D721Med (cell line): Measurements from ENCODE around the gene HABP4.

Source experiments
- DNase-seq: peaks from one replicate; pipeline ENCODE4 v3.0.0; 2011; ENCODE audit warnings: low spot score; ENCODE audit not compliant: insufficient read length
- FAIRE-seq: peaks from 2 replicates; lab custom pipeline; 2011; peaks lifted over from hg19 to GRCh38; lab: Jason Lieb, UNC
- CTCF ChIP-seq: IDR thresholded peaks from 2 replicates; pipeline ENCODE4 v1.5.1; 2012; ENCODE audit warnings: mild to moderate bottlenecking, control low read depth; ENCODE audit not compliant: insufficient read depth; ENCODE audit errors: missing control alignments

Gene HABP4

GRCh38 chr9:96513622-96514021 is 63.7 kb downstream of the HABP4 start:
- DNase-seq (no peak), FAIRE-seq (no peak)
- TF ChIP-seq CTCF, result no peak

- DNase-seq (no peak), FAIRE-seq (no peak)
- TF ChIP-seq CTCF, result no peak
These were observed 64.3 kb downstream of the HABP4 start for GRCh38 chr9:96514108-96514799.

DNA sequence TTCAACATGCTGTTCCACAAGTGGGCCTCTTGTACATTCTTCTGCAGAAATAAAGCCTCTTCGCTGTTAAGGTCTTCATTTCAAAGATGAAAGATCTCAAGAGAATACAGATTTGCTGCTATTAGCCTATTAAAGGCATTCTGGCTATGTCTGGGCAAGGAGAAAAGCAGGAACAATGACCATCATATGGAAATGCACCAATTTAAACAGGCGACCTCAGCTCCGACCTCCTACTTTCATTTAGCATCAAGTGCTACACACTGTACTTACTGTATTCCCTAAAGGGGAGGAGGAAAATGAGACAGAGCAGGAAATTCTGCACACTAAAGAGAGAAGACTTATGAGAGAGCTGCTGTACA is 64.8 kb downstream of the HABP4 start:
- DNase-seq (no peak), FAIRE-seq (no peak)
- TF ChIP-seq CTCF, result no peak

GRCh38 chr9:96515621-96516470 is 65.9 kb downstream of the HABP4 start:
- no peak for TF ChIP-seq CTCF
- DNase-seq, result no peak
- no peak for FAIRE-seq

GRCh38 chr9:96519095-96519494 is 69.1 kb downstream of the HABP4 start:
- FAIRE-seq, result no peak
- no peak for TF ChIP-seq CTCF
- DNase-seq, result no peak

DNA sequence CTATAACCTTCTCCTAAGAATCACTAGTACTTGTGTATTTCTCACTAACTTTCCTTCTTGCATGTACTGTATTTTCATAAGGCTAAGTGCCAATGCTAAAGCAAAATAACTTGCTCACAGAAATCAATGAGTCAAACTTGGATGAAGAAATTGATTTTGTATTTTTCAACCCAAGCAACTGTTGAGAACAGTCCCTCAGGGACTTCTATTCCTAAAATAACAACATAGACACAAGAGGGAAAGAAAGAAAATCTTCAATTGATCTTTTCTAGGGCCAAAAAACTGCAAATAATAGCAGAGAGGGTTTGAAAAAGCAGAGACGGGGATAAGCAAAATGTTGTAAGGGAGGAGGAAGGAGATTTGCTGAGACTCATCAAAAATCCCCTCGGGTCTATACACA is 69.8 kb downstream of the HABP4 start:
- FAIRE-seq (no peak), DNase-seq (no peak)
- TF ChIP-seq CTCF, result no peak

DNA sequence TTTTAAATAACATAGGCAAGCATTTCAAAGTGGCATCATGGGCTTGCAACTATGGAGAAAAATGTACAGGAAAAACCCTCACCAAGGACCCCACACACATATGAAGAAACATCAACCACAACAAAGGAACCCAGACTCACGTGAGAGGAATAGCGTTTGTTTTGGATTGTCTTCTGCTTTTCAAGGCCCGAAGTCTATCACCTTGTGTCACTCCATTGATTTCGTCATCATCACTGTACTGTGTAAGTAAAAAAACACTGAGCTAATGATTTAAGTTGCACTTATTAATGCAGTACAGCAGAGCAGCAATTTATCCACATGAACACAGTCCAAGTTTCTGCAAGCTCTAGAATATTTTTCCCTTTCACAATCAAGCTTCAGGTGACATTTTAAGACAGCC is 72.4 kb downstream of the HABP4 start:
- FAIRE-seq (no peak), DNase-seq (no peak)
- TF ChIP-seq CTCF, result no peak
